ENCODE results near the gene SIGLEC11.

- TF ChIP-seq EZH2 (IDR thresholded peaks at IDR 0.05; ENCODE audit: low read length, unreplicated experiment) (no peak), CTCF (conservative IDR thresholded peaks at IDR 0.05; ENCODE audit: low read depth, low read length) (no peak), EZH2phosphoT487 (IDR thresholded peaks at IDR 0.05; ENCODE audit: borderline replicate concordance, low read length) (no peak)
Observed at GRCh38 chr19:49940482-49940791, 20.5 kb downstream of the SIGLEC11 start.

Measured in PC-3 (cell line).